Small intestine (tissue), 7 donors: ENCODE data around the gene TUSC2. TPM values are rescaled to one million over a fixed set of nuclear protein-coding genes. Genes with fewer than 3 reads are reported as not detected.

Experiments
- DNase-seq, 2 donors: peaks; one replicate each; pipeline versions ENCODE4 v3.0.0 to v3.0.0-alpha.2; 2013
- FAIRE-seq: peaks from 2 replicates; lab custom pipeline; 2012; peaks lifted over from hg19 to GRCh38; lab: Jason Lieb, UNC
- H3K27ac ChIP-seq, 3 donors: one replicate each; pipeline ENCODE4 v1.5.1; 2013; ENCODE audit warnings: low read length in 2 of 3, mild to moderate bottlenecking in 2 of 3, control low read depth in 1 of 3, inconsistent platforms in 1 of 3, low read depth in 1 of 3, moderate library complexity in 1 of 3
- H3K27me3 ChIP-seq, 3 donors: one replicate each; pipeline ENCODE4 v1.6.1; 2013; ENCODE audit warnings: low read length in 3 of 3, inconsistent platforms in 1 of 3; ENCODE audit not compliant: control insufficient read depth in 3 of 3, insufficient read depth in 3 of 3
- H3K36me3 ChIP-seq, 3 donors: one replicate each; pipeline ENCODE4 v1.6.1; 2013; ENCODE audit warnings: low read length in 3 of 3, inconsistent platforms in 1 of 3, low read depth in 1 of 3, mild to moderate bottlenecking in 1 of 3, moderate library complexity in 1 of 3; ENCODE audit not compliant: control insufficient read depth in 3 of 3, insufficient read depth in 2 of 3
- H3K4me1 ChIP-seq, 3 donors: one replicate each; pipeline ENCODE4 v1.6.1; 2013; ENCODE audit warnings: low read length in 2 of 3, inconsistent platforms in 1 of 3, low read depth in 1 of 3, mild to moderate bottlenecking in 1 of 3, moderate library complexity in 1 of 3; ENCODE audit not compliant: control insufficient read depth in 3 of 3, insufficient read depth in 2 of 3
- H3K4me3 ChIP-seq, 3 donors: one replicate each; pipeline ENCODE4 v1.5.1; 2013; ENCODE audit warnings: low read length in 3 of 3, control low read depth in 1 of 3, inconsistent platforms in 1 of 3, low read depth in 1 of 3, mild to moderate bottlenecking in 1 of 3, moderate library complexity in 1 of 3
- H3K9me3 ChIP-seq, 2 donors: one replicate each; pipeline ENCODE4 v1.6.1; 2013; ENCODE audit warnings: low read depth in 1 of 2, low read length in 1 of 2; ENCODE audit not compliant: control insufficient read depth in 2 of 2, insufficient read depth in 1 of 2
- WGBS, 3 donors: extraction: QIAGEN DNeasy Blood & Tissue Kit; methylation state at CpG; one replicate each; pipeline ENCODE4 v1.1.7; 2013; 5-methylcytosine and 5-hydroxymethylcytosine counted together
- polyA plus RNA-seq, 4 donors: library from polyadenylated mRNA; stranded (reverse) in 3 of 4; unstranded in 1 of 4; fragments of 200-250 nt in 3 of 4; fragments of 120-200 nt in 1 of 4; gene quantifications; one replicate each; pipeline versions ENCODE4 v1.2.1 to v1.2.3, GENCODE V29; 2013
- donor health status: healthy with polysubstance abuse.
- donor health status: control.
- donor health status: control.
- donor health status: Bipolar disorder and iron deficiency.
- donor health status: healthy.

TUSC2 gene
- polyA plus RNA-seq, 4 donors: 26.8 to 46.2 (median 30.6) TPM

GRCh38 chr3:50341996-50342650, 14.1 kb upstream of the TUSC2 start:
- Histone ChIP-seq H3K36me3 (peaks cover 0 to 7% (median 0%) of the 10 kb centered on the region in 3 donors), H3K27me3 (peaks cover 0 to 26% (median 0%) of the 10 kb centered on the region in 3 donors), H3K4me1 (peaks cover 0 to 24% (median 0%) of the 10 kb centered on the region in 3 donors), H3K9me3 (no peaks in the 10 kb centered on the region), H3K27ac (no peak overlapping the region), H3K4me3 (no peak overlapping the region)
- DNase-seq (no peak), FAIRE-seq (no peak)
- WGBS, 3 donors: 94 to 97% (median 94%) methylated on average over 13 of the region's 13 CpGs

GRCh38 chr3:50341537-50341936, 13.5 kb upstream of the TUSC2 start:
- H3K4me1 ChIP-seq: peaks cover 0 to 24% (median 0%) of the 10 kb centered on the region in 3 donors
- FAIRE-seq: no peak
- H3K9me3 ChIP-seq: no peaks in the 10 kb centered on the region
- peak overlapping the region in 2 of 3 donors; percentile 34 to 88 for H3K27ac ChIP-seq
- WGBS, 3 donors: 92 to 96% (median 94%) methylated on average over 9 of the region's 9 CpGs
- peak overlapping the region in 1 of 3 donors; percentile 27 for H3K4me3 ChIP-seq
- H3K36me3 ChIP-seq: peaks cover 0 to 7% (median 0%) of the 10 kb centered on the region in 3 donors
- no peak for DNase-seq
- peaks cover 0 to 26% (median 0%) of the 10 kb centered on the region in 3 donors for H3K27me3 ChIP-seq

GRCh38 chr3:50340448-50341329, 12.7 kb upstream of the TUSC2 start, which contains the start of gene RASSF1:
TSS of gene RASSF1 (minus strand) at chr3:50340836. CDS start at chr3:50340805, 31 bp downstream.
- 3 to 15% (median 8%) methylated on average over 54 to 85 of the region's 85 CpGs for WGBS, 3 donors
- Histone ChIP-seq H3K27ac (peak within 1 kb of the TSS; percentile 18 to 88 (median 73)), H3K4me1 (peaks cover 0 to 30% (median 0%) of the 10 kb centered on the region in 3 donors)

GRCh38 chr3:50340147-50340447, 12.1 kb upstream of the TUSC2 start:
- Histone ChIP-seq H3K27ac (peak overlapping the region; percentile 18 to 88 (median 73)), H3K4me3 (peak overlapping the region; percentile 27 to 50 (median 48)), H3K36me3 (peaks cover 0 to 7% (median 0%) of the 10 kb centered on the region in 3 donors), H3K9me3 (no peaks in the 10 kb centered on the region), H3K4me1 (peaks cover 0 to 29% (median 0%) of the 10 kb centered on the region in 3 donors), H3K27me3 (peaks cover 0 to 26% (median 0%) of the 10 kb centered on the region in 3 donors)
- WGBS, 3 donors: 21 to 39% (median 27%) methylated on average over 9 of the region's 9 CpGs
- FAIRE-seq: no peak
- DNase-seq: no peak

More at GRCh38 chr3:50340448-50341329, 12.7 kb upstream of the TUSC2 start, which contains the start of gene RASSF1:
- H3K36me3 ChIP-seq: peaks cover 0 to 7% (median 0%) of the 10 kb centered on the region in 3 donors
- peaks cover 0 to 26% (median 0%) of the 10 kb centered on the region in 3 donors for H3K27me3 ChIP-seq
- peak within 1 kb of the TSS; percentile 27 to 50 (median 48) for H3K4me3 ChIP-seq
- FAIRE-seq (no peak), DNase-seq (peak; percentile 71 to 74)
- H3K9me3 ChIP-seq: no peaks in the 10 kb centered on the region

- 71 to 80% (median 72%) methylated on average over 14 of the region's 14 CpGs for WGBS, 3 donors
- Histone ChIP-seq H3K9me3 (no peaks in the 10 kb centered on the region), H3K4me3 (peak overlapping the region; percentile 27 to 50 (median 48)), H3K27ac (peak overlapping the region; percentile 18 to 88 (median 73)), H3K27me3 (peaks cover 0 to 26% (median 0%) of the 10 kb centered on the region in 3 donors), H3K36me3 (peaks cover 0 to 8% (median 0%) of the 10 kb centered on the region in 3 donors), H3K4me1 (peaks cover 0 to 30% (median 0%) of the 10 kb centered on the region in 3 donors)
- FAIRE-seq: no peak
- DNase-seq: no peak
Measured at GRCh38 chr3:50339485-50340146, 11.6 kb upstream of the TUSC2 start.

- peak overlapping the region in 2 of 3 donors; percentile 80 to 96 for H3K27ac ChIP-seq
- peaks cover 0 to 30% (median 3%) of the 10 kb centered on the region in 3 donors for H3K4me1 ChIP-seq
- peaks cover 0 to 26% (median 0%) of the 10 kb centered on the region in 3 donors for H3K27me3 ChIP-seq
- peak overlapping the region in 1 of 3 donors; percentile 24 for H3K4me3 ChIP-seq
- H3K36me3 ChIP-seq: peaks cover 0 to 14% (median 0%) of the 10 kb centered on the region in 3 donors
- no peak for FAIRE-seq
- no peak for DNase-seq
- 55 to 82% (median 59%) methylated on average over 5 of the region's 5 CpGs for WGBS, 3 donors
- no peaks in the 10 kb centered on the region for H3K9me3 ChIP-seq
Measured at GRCh38 chr3:50338965-50339364, 10.9 kb upstream of the TUSC2 start.

GRCh38 chr3:50337175-50337861, 9.3 kb upstream of the TUSC2 start:
- Histone ChIP-seq H3K27ac (peak overlapping the region; percentile 92 to 98 (median 96)), H3K27me3 (peaks cover 0 to 26% (median 0%) of the 10 kb centered on the region in 3 donors), H3K9me3 (no peaks in the 10 kb centered on the region), H3K4me1 (peaks cover 0 to 32% (median 3%) of the 10 kb centered on the region in 3 donors), H3K4me3 (peak overlapping the region; percentile 56 to 91 (median 61)), H3K36me3 (peaks cover 0 to 20% (median 0%) of the 10 kb centered on the region in 3 donors)
- FAIRE-seq: no peak
- DNase-seq: peak; percentile 99
- 0 to 1% (median 0%) methylated on average over 55 to 79 of the region's 79 CpGs for WGBS, 3 donors
